Measurements from ENCODE around the gene AHNAK2. TPM values are rescaled to one million over a fixed set of nuclear protein-coding genes. Genes with fewer than 3 reads are reported as not detected.

AHNAK2 gene
- total RNA-seq, 1 experiment from 2014 or later = 30.8 TPM

DNA sequence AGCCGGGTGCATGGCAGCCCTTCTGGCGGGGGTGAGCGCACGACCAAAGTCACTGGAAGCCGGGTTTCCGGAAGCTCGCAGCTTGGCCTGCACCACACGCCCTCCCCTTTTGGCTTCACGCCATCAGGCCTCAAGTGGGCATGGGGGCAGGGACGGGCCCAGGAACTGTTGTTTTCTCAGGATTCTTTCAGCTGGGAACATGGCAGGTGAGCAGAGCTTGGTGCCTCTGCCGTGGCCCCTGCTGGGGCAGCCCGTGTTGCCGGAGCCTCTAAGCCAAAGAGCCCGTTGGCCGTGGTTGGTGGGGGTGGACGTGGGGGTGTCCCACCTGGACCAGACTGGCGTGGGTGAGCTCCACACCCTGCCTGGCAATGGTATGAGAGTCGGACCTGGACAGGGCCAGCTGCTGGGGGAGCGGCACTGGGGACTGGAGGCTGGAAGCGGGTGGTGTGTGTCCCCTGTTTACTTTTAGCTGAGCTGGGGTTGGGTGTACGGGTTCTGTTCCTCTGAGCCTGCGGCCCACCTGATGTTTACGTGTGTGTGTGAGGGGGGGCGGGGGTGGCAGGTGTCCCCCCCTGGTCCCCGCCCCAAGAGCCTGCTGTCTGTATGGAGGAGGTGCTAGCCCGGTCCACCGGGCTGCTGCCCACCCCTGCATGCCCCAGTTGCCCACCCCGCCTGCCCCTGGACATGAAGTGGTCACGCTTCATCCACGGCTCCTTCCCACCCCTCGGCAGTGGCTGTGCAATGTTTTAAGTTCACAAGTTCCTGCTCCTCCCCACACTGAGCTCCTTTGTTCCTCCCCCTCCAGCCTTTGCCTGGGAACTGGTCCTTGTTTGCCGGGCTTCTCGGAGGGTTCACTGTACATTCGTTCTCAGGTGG lies 82.2 kb downstream of the AHNAK2 start:
- no peaks in the 10 kb centered on the region for H3K9me2 ChIP-seq (ENCODE audit: insufficient read depth)
- H3K4me3 ChIP-seq = no peak overlapping the region
- no peak for TF ChIP-seq EZH2 (IDR thresholded peaks at IDR 0.05; ENCODE audit: low read depth)
- TF ChIP-seq CTCF (conservative IDR thresholded peaks at IDR 0.05) = no peak
- CTCF ChIA-PET = interaction anchor here (0.7 kb wide), 1 partner anchor 12 kb away, joined by 4 read pairs; no protein-coding TSS in a partner anchor
- intact Hi-C loops (cut with micrococcal nuclease; ENCODE audit: unreplicated experiment) = loop anchor here (2.0 kb wide), 2 partner anchors 77 to 149 kb away; no protein-coding TSS in a partner anchor
- no TSS peak for BruUV-seq (replicated peaks)
- H3F3A ChIP-seq (ENCODE audit: insufficient read depth, low read depth) = 0 out of 2 replicates have a peak, but pooled peaks cover 3% of the 10 kb centered on the region
- peaks cover 2% of the 10 kb centered on the region; the same call in 1 of the 2 replicates for H4K20me1 ChIP-seq (ENCODE audit: insufficient read depth)
- DNase-seq = no peak
- POLR2A ChIA-PET (ENCODE audit: unreplicated experiment) = no interaction called here
- H3K4me1 ChIP-seq (replicated peaks; ENCODE audit: insufficient read depth) = no peaks in the 10 kb centered on the region
- no peaks in the 10 kb centered on the region for H3K36me3 ChIP-seq (ENCODE audit: low read depth)
- H3K79me2 ChIP-seq (ENCODE audit: low read depth) = no peaks in the 10 kb centered on the region
- H3K4me2 ChIP-seq = no peak overlapping the region
- no peaks in the 10 kb centered on the region for H3K27me3 ChIP-seq (ENCODE audit: insufficient read depth, low read depth)
- H2AFZ ChIP-seq = no peak overlapping the region
- no peaks in the 10 kb centered on the region for H3K9me3 ChIP-seq (ENCODE audit: insufficient read depth, low read depth)
- H3K27ac ChIP-seq = no peak overlapping the region

- Histone ChIP-seq H3K4me3 (no peak overlapping the region), H3K9me3 (ENCODE audit: insufficient read depth, low read depth) (no peaks in the 10 kb centered on the region), H3K27ac (no peak overlapping the region), H3K27me3 (ENCODE audit: insufficient read depth, low read depth) (no peaks in the 10 kb centered on the region), H3K4me2 (no peak overlapping the region), H4K20me1 (ENCODE audit: insufficient read depth) (peaks cover 2% of the 10 kb centered on the region; the same call in 1 of the 2 replicates), H2AFZ (no peak overlapping the region), H3K79me2 (ENCODE audit: low read depth) (no peaks in the 10 kb centered on the region), H3F3A (ENCODE audit: insufficient read depth, low read depth) (0 out of 2 replicates have a peak, but pooled peaks cover 3% of the 10 kb centered on the region), H3K9me2 (ENCODE audit: insufficient read depth) (no peaks in the 10 kb centered on the region), H3K36me3 (ENCODE audit: low read depth) (no peaks in the 10 kb centered on the region), H3K4me1 (replicated peaks; ENCODE audit: insufficient read depth) (no peaks in the 10 kb centered on the region)
- no peak for TF ChIP-seq CTCF (conservative IDR thresholded peaks at IDR 0.05)
- TF ChIP-seq EZH2 (IDR thresholded peaks at IDR 0.05; ENCODE audit: low read depth) = no peak
- no TSS peak for BruUV-seq (replicated peaks)
- DNase-seq = no peak
- intact Hi-C loops (cut with micrococcal nuclease; ENCODE audit: unreplicated experiment) = no loop called here
- ChIA-PET POLR2A (ENCODE audit: unreplicated experiment) (no interaction called here), CTCF (interaction anchor here (0.7 kb wide), 1 partner anchor 13 kb away, joined by 4 read pairs; no protein-coding TSS in a partner anchor)
These were observed 82.9 kb downstream of the AHNAK2 start for GRCh38 chr14:104895207-104895785.

DNA sequence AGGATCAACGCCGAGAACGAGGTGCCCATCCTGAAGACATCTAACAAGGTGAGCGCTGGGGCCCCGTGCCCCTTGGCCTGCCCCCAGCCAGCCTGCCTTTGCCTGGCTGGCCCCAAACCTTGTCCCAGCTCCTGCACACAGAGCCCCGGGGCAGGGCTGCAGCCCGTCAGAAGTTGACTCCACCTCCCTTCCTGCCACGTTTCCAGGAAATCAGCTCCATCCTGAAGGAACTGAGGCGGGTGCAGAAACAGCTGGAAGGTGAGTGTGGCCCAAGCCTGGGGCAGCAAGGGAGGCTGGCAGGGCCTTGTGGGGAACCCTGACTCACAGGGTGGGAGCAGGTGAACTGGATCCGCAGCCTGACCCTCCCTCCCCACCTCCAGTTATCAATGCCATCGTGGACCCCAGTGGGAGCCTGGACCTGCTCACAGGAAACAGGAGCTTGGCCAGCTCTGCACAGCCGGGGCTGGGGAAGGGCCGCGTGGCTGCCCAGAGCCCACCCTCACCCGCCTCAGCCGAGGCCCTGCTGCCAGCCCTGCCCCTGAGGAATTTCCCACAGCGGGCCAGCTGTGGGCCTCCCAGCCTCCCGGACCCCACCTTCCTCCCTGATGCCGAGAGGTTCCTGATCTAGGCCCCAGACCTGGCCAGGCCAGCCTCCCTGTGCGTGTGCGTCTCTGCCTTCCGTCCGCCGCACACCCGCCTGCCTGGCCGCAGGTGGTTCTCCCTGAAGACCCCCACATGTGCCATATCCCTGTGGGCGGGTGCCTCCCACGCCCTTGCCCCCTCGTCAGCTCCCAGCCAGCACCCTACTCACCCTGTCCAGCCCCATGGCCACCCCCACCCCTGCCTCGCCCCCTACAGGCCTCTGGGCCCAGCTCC lies 83.6 kb downstream of the AHNAK2 start:
- no peak overlapping the region for H2AFZ ChIP-seq
- TF ChIP-seq EZH2 (IDR thresholded peaks at IDR 0.05; ENCODE audit: low read depth) (no peak), CTCF (conservative IDR thresholded peaks at IDR 0.05) (no peak)
- ChIA-PET CTCF (no interaction called here), POLR2A (ENCODE audit: unreplicated experiment) (no interaction called here)
- H3F3A ChIP-seq (ENCODE audit: insufficient read depth, low read depth) = 0 out of 2 replicates have a peak, but pooled peaks cover 3% of the 10 kb centered on the region
- no peaks in the 10 kb centered on the region for H3K27me3 ChIP-seq (ENCODE audit: insufficient read depth, low read depth)
- H3K9me3 ChIP-seq (ENCODE audit: insufficient read depth, low read depth) = no peaks in the 10 kb centered on the region
- no peak for DNase-seq
- intact Hi-C loops (cut with micrococcal nuclease; ENCODE audit: unreplicated experiment) = no loop called here
- H3K36me3 ChIP-seq (ENCODE audit: low read depth) = no peaks in the 10 kb centered on the region
- no peak overlapping the region for H3K4me3 ChIP-seq
- H3K79me2 ChIP-seq (ENCODE audit: low read depth) = no peaks in the 10 kb centered on the region
- H3K9me2 ChIP-seq (ENCODE audit: insufficient read depth) = no peaks in the 10 kb centered on the region
- no TSS peak for BruUV-seq (replicated peaks)
- peaks cover 2% of the 10 kb centered on the region; the same call in 1 of the 2 replicates for H4K20me1 ChIP-seq (ENCODE audit: insufficient read depth)
- no peak overlapping the region for H3K27ac ChIP-seq
- H3K4me1 ChIP-seq (replicated peaks; ENCODE audit: insufficient read depth) = no peaks in the 10 kb centered on the region
- no peak overlapping the region for H3K4me2 ChIP-seq
